ENCODE measurements around the gene KIAA1671. TPM values are rescaled to one million over a fixed set of nuclear protein-coding genes. Genes with fewer than 3 reads are reported as not detected.
A peak's percentile ranks its signal among the peaks of the same experiment; 100 is the strongest.

Gene KIAA1671
- total and polyA plus RNA-seq, 4 donors: 8.7 to 35.9 (median 19.1) TPM

DNA sequence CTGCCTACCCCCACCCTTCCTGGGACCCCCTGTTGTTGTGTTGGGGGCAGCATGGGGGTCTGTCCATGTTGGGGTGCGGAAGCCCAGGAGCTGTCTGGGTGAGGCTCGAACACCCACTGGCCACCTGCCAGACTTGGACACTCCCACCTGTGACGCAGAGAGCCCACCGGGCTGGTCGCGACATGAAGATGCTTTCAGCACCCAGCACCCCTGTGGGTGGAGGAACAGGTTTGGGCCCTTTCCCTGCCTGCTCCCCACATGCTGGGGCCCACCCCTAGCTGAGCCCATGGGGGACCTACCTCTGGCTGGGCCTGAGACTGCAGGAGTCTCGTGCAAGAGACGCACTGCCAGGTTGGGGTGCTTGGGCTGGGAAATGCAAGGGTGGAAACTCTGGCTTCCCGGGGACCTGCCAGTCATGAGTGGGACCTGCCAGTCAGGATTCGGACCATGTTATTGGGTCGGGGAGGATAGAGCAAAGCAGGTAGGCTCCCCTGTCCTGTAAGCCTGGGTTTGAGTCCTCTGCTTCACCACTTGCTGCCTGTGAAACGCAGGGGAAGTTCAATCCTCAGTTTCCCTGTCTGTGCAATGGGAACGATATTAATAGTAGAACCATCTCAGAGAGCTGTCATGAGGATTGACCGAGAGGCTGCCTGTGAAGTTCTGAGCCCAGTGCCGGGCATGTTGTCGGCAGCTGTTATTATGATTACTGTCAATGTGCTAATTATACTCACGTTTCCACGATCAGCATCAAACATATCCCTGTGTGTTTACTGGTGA is 24.1 kb downstream of the KIAA1671 start:
- Histone ChIP-seq H3K27ac (ENCODE audit: low read depth in 1 of 2, low read length in 2 of 2) (peak overlapping the region; percentile 49 to 82), H3K4me1 (ENCODE audit: control insufficient read depth in 4 of 4, insufficient read depth in 4 of 4, low read length in 3 of 4) (peaks cover 5 to 19% (median 12%) of the 10 kb centered on the region in 4 donors), H3K4me3 (ENCODE audit: low read depth in 1 of 3, low read length in 3 of 3) (no peak overlapping the region), H3K36me3 (ENCODE audit: control insufficient read depth in 4 of 4, insufficient read depth in 3 of 4, low read depth in 1 of 4, low read length in 3 of 4) (no peaks in the 10 kb centered on the region), H3K9me3 (ENCODE audit: control insufficient read depth in 4 of 4, low read length in 3 of 4) (no peaks in the 10 kb centered on the region), H3K9ac (ENCODE audit: low read depth in 1 of 2, low read length in 2 of 2) (no peak overlapping the region), H3K27me3 (ENCODE audit: control insufficient read depth in 4 of 4, insufficient read depth in 4 of 4, low read length in 3 of 4) (no peaks in the 10 kb centered on the region)
- DNase-seq (ENCODE audit: low spot score): no peak
- TF ChIP-seq RXRA (IDR thresholded peaks at IDR 0.05): no peak
- no peak for TF ChIP-seq JUND (IDR thresholded peaks at IDR 0.05)
- TF ChIP-seq FOXA1 (IDR thresholded peaks at IDR 0.05): no peak
- 86% methylated on average over 18 of the region's 18 CpGs for whole genome bisulfite sequencing

- DNase-seq (ENCODE audit: low spot score): no peak
- Histone ChIP-seq H3K4me1 (ENCODE audit: control insufficient read depth in 4 of 4, insufficient read depth in 4 of 4, low read length in 3 of 4) (peaks cover 5 to 22% (median 14%) of the 10 kb centered on the region in 4 donors), H3K36me3 (ENCODE audit: control insufficient read depth in 4 of 4, insufficient read depth in 3 of 4, low read depth in 1 of 4, low read length in 3 of 4) (no peaks in the 10 kb centered on the region), H3K9me3 (ENCODE audit: control insufficient read depth in 4 of 4, low read length in 3 of 4) (no peaks in the 10 kb centered on the region), H3K27ac (ENCODE audit: low read depth in 1 of 2, low read length in 2 of 2) (peak overlapping the region; percentile 49 to 82), H3K27me3 (ENCODE audit: control insufficient read depth in 4 of 4, insufficient read depth in 4 of 4, low read length in 3 of 4) (no peaks in the 10 kb centered on the region), H3K9ac (ENCODE audit: low read depth in 1 of 2, low read length in 2 of 2) (no peak overlapping the region), H3K4me3 (ENCODE audit: low read depth in 1 of 3, low read length in 3 of 3) (no peak overlapping the region)
- 39% methylated on average over 12 of the region's 12 CpGs for WGBS
- TF ChIP-seq HNF4G (IDR thresholded peaks at IDR 0.05) (no peak), GABPA (IDR thresholded peaks at IDR 0.05 in 1 of 2, conservative IDR thresholded peaks at IDR 0.05 in 1 of 2) (no peak), HNF4A (conservative IDR thresholded peaks at IDR 0.05) (peak in 1 of 2 donors; percentile 36), NR2F2 (IDR thresholded peaks at IDR 0.05) (peak; percentile 56), FOXA2 (IDR thresholded peaks at IDR 0.05) (no peak), RXRA (IDR thresholded peaks at IDR 0.05) (no peak), YY1 (IDR thresholded peaks at IDR 0.05) (peak; percentile 40), SP1 (IDR thresholded peaks at IDR 0.05) (no peak), FOXA1 (IDR thresholded peaks at IDR 0.05) (no peak), CTCF (IDR thresholded peaks at IDR 0.05; ENCODE audit: low read depth, low read length, missing input control) (no peak), TAF1 (conservative IDR thresholded peaks at IDR 0.05) (no peak)
- TF ChIP-seq, protein P1, sequence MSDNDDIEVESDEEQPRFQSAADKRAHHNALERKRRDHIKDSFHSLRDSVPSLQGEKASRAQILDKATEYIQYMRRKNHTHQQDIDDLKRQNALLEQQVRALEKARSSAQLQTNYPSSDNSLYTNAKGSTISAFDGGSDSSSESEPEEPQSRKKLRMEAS (IDR thresholded peaks at IDR 0.05): no peak
- TF ChIP-seq, protein P2, sequence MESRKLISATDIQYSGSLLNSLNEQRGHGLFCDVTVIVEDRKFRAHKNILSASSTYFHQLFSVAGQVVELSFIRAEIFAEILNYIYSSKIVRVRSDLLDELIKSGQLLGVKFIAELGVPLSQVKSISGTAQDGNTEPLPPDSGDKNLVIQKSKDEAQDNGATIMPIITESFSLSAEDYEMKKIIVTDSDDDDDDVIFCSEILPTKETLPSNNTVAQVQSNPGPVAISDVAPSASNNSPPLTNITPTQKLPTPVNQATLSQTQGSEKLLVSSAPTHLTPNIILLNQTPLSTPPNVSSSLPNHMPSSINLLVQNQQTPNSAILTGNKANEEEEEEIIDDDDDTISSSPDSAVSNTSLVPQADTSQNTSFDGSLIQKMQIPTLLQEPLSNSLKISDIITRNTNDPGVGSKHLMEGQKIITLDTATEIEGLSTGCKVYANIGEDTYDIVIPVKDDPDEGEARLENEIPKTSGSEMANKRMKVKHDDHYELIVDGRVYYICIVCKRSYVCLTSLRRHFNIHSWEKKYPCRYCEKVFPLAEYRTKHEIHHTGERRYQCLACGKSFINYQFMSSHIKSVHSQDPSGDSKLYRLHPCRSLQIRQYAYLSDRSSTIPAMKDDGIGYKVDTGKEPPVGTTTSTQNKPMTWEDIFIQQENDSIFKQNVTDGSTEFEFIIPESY (IDR thresholded peaks at IDR 0.05): no peak
Observed at GRCh38 chr22:24977370-24978221, 25.1 kb downstream of the KIAA1671 start.

Data from liver (tissue), 9 donors.